Naive thymus-derived CD8-positive, alpha-beta T cell (primary cell): ENCODE measurements around the gene PLVAP. TPM values are rescaled to one million over a fixed set of nuclear protein-coding genes. Genes with fewer than 3 reads are reported as not detected.

Experiments
- ATAC-seq, 2 donors: fragments of 150-1000 bp; cut with Tn5 transposase in 1 of 2; sonication (Bioruptor Pico), chemical (Tn5 transposase) in 1 of 2; 1 replicate in 1 of 2; 2 replicates in 1 of 2; pipeline ENCODE4 v1.10.0; 2021; ENCODE audit warnings: mild to moderate bottlenecking in 2 of 2, moderate library complexity in 2 of 2
- POLR2A ChIA-PET: fragments of 350-600 bp; sonication (Branson Sonifier 250); formaldehyde crosslinking; loops from one replicate; lab custom pipeline; 2021; ENCODE audit warnings: antibody characterized with exemption; lab: Charles Lee
- DNase-seq, 10 donors: peaks; one replicate each; pipeline versions ENCODE4 v3.0.0 to v3.0.0-alpha.2; 2020 to 2022
- H3K27ac Mint-ChIP-seq, 10 donors: one replicate each; pipeline ENCODE4 v1.8.0; 2020 to 2022; ENCODE audit warnings: mild to moderate bottlenecking in 10 of 10, mixed read lengths in 10 of 10, moderate library complexity in 4 of 10, inconsistent platforms in 1 of 10
- H3K27me3 Mint-ChIP-seq, 5 donors: one replicate each; pipeline ENCODE4 v1.8.0; 2021 to 2022; ENCODE audit warnings: mixed read lengths in 5 of 5
- H3K36me3 Mint-ChIP-seq, 3 donors: one replicate each; pipeline ENCODE4 v1.8.0; 2020 to 2022; ENCODE audit warnings: mixed read lengths in 3 of 3, mild to moderate bottlenecking in 2 of 3, inconsistent platforms in 1 of 3
- H3K4me1 Mint-ChIP-seq, 4 donors: one replicate each; pipeline ENCODE4 v1.8.0; 2021 to 2022; ENCODE audit warnings: mixed read lengths in 4 of 4
- H3K4me3 Mint-ChIP-seq, 10 donors: one replicate each; pipeline ENCODE4 v1.8.0; 2020 to 2022; ENCODE audit warnings: mild to moderate bottlenecking in 10 of 10, mixed read lengths in 10 of 10, moderate library complexity in 6 of 10, inconsistent platforms in 1 of 10
- H3K9me3 Mint-ChIP-seq, 9 donors: one replicate each; pipeline ENCODE4 v1.8.0; 2020 to 2022; ENCODE audit warnings: mixed read lengths in 9 of 9, mild to moderate bottlenecking in 3 of 9, inconsistent platforms in 1 of 9, moderate library complexity in 1 of 9
- polyA plus RNA-seq, 3 donors: library from polyadenylated mRNA; unstranded; fragments of 300-500 nt; fragmentation: Illumina TruSeq; gene quantifications; one replicate each; pipeline ENCODE4 v1.2.3, GENCODE V29; 2021
- total RNA-seq, 8 experiments: library from RNA in 2 of 8; stranded (reverse) in 2 of 8; gene quantifications; one replicate each; pipeline ENCODE4 v1.2.3 and lab custom pipeline; 2021 to 2026

PLVAP gene
- total and polyA plus RNA-seq, 5 experiments from 2014 or later = not detected

DNA sequence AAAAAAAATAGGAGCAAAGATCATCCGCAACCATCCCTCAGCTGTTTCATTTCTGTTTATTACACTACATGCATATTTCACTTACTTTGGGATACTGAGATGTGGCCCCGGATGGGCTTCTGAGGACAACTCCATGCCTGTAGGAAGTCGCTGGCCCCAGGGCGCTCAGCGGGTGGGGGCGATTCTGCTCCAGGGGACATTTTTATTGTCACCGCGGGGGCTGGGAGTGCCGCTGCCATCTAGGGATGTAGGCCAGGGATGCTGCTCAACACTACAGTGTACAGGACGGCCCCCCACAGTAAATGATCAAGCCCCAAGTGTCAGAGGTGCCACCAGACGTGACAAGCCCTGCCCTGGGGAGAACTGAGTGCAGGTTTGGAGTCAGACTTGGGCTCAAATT lies 34.7 kb upstream of the PLVAP start:
- Mint-ChIP-seq H3K27me3 (no peaks in the 10 kb centered on the region), H3K9me3 (no peaks in the 10 kb centered on the region), H3K4me1 (peaks cover 8 to 31% (median 21%) of the 10 kb centered on the region in 4 donors), H3K36me3 (peaks cover 0 to 43% (median 8%) of the 10 kb centered on the region in 3 donors), H3K4me3 (no peak overlapping the region), H3K27ac (peak overlapping the region in 1 of 10 donors; percentile 39)
- POLR2A ChIA-PET = interaction anchor here (1.1 kb wide), 1 partner anchor 20 kb away, joined by 3 read pairs; no protein-coding TSS in a partner anchor
- DNase-seq = no peak
- no peak for ATAC-seq

DNA sequence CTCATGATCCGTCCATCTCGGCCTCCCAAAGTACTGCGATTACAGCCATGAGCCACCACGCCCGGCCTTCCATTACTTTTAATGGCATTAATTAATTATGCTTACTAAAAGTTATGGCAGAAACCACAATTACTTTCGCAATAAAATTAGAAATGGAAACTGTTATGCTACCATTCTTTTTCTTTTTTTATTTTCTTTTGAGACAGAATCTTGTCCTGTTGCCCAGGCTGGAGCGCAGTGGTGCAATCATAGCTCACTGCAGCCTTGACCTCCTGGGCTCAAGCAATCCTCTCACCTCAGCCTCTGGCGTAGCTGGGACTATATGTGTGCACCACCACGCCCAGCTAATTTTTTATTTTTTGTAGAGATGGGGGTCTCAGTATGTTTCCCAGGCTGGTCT lies 32.8 kb upstream of the PLVAP start:
- Mint-ChIP-seq H3K27me3 (no peaks in the 10 kb centered on the region), H3K9me3 (no peaks in the 10 kb centered on the region), H3K4me3 (no peak overlapping the region), H3K36me3 (peaks cover 0 to 34% (median 6%) of the 10 kb centered on the region in 3 donors), H3K27ac (no peak overlapping the region), H3K4me1 (peaks cover 11 to 38% (median 31%) of the 10 kb centered on the region in 4 donors)
- DNase-seq (no peak), ATAC-seq (no peak)
- POLR2A ChIA-PET = interaction anchor here (0.6 to 0.7 kb wide), 2 partner anchors 451 to 523 kb away, joined by 3 read pairs; no protein-coding TSS in a partner anchor

DNA sequence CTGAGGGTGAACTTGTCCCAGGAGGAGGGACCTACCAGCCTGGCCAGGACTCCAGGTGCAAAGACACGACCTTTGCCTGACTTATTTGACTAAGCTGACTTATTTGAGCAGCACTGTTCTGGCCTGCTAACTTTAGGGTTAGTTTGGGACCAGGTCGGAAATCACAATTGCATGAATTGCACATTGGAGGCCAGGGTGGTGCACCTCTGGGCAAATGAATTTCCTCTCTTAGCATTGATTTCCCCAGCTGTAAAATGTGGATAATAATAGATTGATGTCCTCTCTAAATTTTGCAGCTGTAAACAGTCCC lies 29.7 kb upstream of the PLVAP start:
- POLR2A ChIA-PET = interaction anchor here (4.5 kb wide), 1 partner anchor 13 kb away, joined by 29 read pairs; the partner anchor contains the start of gene MVB12A
- H3K36me3 Mint-ChIP-seq = peaks cover 0 to 19% (median 4%) of the 10 kb centered on the region in 3 donors
- no peak for ATAC-seq

DNA sequence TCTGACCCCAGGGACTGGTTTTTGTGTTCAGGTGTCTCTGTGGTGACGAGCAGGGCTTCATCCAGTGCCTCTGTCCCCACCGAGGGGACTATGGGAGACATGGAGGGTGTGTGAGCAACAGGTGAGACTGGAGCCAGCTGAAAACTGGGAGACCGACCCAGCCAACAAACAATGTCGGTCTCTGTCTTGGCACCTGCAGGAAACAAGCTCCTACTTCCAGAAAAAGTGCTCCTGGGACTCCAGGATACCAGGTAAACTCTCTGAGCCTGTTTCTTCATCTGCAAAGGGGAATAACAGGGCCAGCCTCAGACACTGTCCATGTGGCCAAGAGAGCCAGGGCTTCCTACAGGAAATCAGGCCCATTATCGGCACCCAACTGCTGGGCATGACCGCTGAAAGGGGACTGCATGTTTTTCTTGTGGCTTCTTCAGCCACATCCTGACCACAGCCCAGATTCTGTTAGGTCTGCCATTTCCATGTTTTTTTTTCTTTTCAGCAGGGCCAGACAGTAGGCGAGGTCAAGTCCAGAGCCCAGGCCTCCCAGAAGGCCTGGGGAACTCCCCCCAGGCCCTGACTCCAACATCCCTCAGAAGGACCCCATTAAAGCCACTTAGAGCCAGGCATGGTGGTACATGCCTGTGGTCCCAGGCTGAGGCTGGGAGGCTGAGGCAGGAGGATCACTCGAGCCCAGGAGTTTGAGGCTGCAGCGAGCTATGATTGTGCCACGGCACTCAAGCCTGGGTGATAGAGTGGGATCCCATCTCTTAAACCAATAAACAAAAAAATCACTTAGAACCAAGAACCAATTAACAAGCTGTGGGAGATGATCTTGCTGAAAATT lies 29.1 kb upstream of the PLVAP start:
- peak overlapping the region; percentile 93 to 97 (median 96) for H3K27ac Mint-ChIP-seq
- H3K9me3 Mint-ChIP-seq = no peaks in the 10 kb centered on the region
- peak overlapping the region; percentile 87 to 99 (median 96) for H3K4me3 Mint-ChIP-seq
- POLR2A ChIA-PET = interaction anchor here (0.7 to 4.5 kb wide), 4 partner anchors 12 to 114 kb away, joined by 5 to 29 read pairs (median 10); partner anchors contain the start of genes CCDC194 and MVB12A
- H3K4me1 Mint-ChIP-seq = peaks cover 20 to 41% (median 38%) of the 10 kb centered on the region in 4 donors
- ATAC-seq (peak in 1 of 2 donors; percentile 26), DNase-seq (no peak)
- no peaks in the 10 kb centered on the region for H3K27me3 Mint-ChIP-seq
- H3K36me3 Mint-ChIP-seq = peaks cover 0 to 19% (median 2%) of the 10 kb centered on the region in 3 donors

More for the DNA sequence above, 29.7 kb upstream of the PLVAP start:
- DNase-seq = no peak
- peak overlapping the region; percentile 87 to 99 (median 96) for H3K4me3 Mint-ChIP-seq
- no peaks in the 10 kb centered on the region for H3K27me3 Mint-ChIP-seq
- H3K27ac Mint-ChIP-seq = peak overlapping the region; percentile 93 to 97 (median 96)
- no peaks in the 10 kb centered on the region for H3K9me3 Mint-ChIP-seq
- H3K4me1 Mint-ChIP-seq = peaks cover 20 to 46% (median 39%) of the 10 kb centered on the region in 4 donors

DNA sequence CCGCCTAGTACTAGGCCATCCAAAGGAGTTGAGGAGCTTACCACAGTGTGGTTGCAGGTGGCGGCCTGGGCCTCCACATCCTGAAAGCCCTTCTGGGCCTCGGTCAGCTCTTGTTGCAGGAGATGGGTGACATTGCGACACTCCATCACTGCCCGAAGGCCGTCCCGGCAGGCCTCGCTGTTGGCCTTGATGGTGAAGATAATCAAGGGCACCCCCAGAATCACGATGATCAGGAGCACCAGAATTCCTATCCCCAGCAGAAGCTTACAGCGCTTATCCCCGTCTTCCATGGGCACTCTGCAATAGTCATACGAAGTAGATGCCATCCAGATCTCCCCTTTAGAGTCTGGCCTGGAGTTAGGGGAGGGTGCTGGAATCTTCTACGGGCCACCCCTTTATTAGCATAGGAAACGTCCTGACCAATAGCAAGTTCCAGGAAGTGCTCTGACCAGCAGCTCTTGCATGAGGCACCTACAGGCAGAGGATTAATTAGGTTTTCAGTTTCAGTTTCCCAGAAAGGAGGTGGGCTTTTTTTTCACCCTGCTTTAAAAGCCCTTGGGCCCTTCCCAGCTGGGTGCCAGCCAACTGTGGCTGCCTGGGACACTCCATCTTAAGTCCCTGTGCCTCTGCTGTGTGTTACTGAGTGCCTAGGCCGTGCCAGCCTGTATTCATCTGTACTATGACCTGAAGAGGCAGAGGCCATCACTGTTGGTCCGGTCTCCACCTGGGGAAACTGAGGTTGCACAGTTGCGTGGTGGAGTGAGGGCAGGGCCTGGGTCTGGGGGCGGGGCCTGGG lies 28.3 kb upstream of the PLVAP start, which contains the start of gene BST2:
TSS of gene BST2 (minus strand) at position 381 of the 796 bp plus-strand sequence. CDS start at position 326, 55 bp downstream.
- ATAC-seq (peak; percentile 80 to 89), DNase-seq (peak in 9 of 10 donors; percentile 27 to 74 (median 54))
- H3K9me3 Mint-ChIP-seq = no peaks in the 10 kb centered on the region
- no peaks in the 10 kb centered on the region for H3K27me3 Mint-ChIP-seq
- peaks cover 20 to 41% (median 38%) of the 10 kb centered on the region in 4 donors for H3K4me1 Mint-ChIP-seq
- H3K27ac Mint-ChIP-seq = peak within 1 kb of the TSS; percentile 93 to 97 (median 96)
- H3K36me3 Mint-ChIP-seq = peaks cover 0 to 23% (median 2%) of the 10 kb centered on the region in 3 donors
- H3K4me3 Mint-ChIP-seq = peak within 1 kb of the TSS; percentile 87 to 99 (median 96)
- POLR2A ChIA-PET = interaction anchor here (0.7 to 4.5 kb wide), 7 partner anchors 8 to 876 kb away, joined by 3 to 29 read pairs (median 5); partner anchors contain the start of genes CCDC194, JUND, MVB12A and USE1

DNA sequence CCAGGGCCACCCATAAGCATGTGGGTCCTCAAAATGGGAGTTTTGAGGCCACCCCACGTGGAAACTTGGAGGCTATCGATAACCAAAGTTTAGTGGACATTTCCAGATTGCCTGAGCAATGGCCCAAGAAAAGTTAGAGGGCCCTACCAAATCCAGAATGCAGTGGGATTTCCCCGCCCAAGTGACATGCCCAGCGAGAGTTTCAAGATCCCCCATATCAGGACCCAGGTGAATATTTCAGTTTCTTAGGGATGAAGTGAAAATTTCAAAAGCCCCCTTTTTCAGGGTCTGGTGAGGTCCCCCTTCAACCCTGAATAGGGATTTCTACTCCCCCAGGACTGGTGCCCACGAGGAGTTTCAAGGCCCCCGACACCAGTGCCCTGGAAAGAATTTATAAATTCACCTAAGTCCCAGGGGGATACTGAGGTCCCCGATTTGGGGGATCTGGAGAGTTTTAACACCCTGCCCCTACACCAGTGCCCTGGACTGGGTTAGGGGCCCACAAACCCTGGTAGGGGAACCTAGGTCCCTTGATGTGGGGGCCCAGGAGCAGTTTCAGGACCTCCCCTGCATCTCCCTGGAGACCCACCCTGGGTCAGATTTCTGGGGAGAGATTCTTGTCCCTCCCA lies 27.6 kb upstream of the PLVAP start:
- POLR2A ChIA-PET = interaction anchor here (0.7 to 4.5 kb wide), 7 partner anchors 8 to 877 kb away, joined by 3 to 29 read pairs (median 3); partner anchors contain the start of genes CCDC194, JUND, MVB12A and USE1

DNA sequence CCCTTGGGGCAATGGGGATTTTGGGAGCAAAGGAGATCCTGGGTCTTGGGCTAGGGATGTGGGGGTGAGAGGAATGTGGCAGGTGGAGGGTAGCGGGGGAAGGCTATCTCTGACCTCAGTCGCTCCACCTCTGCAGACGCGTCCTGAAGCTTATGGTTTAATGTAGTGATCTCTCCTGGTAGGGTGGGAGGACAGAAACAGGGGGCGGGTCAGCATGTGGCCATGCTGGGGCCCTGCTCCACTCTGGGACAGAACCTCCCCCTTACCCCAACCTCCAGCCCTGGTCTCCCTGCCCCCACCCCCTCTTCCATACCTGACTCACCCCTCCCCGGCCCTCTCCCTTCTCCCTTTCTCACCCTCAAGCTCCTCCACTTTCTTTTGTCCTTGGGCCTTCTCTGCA lies 26.9 kb upstream of the PLVAP start:
- DNase-seq = no peak
- Mint-ChIP-seq H3K27ac (peak overlapping the region; percentile 48 to 97 (median 92)), H3K9me3 (no peaks in the 10 kb centered on the region), H3K36me3 (peaks cover 0 to 27% (median 2%) of the 10 kb centered on the region in 3 donors), H3K4me1 (peaks cover 20 to 39% (median 38%) of the 10 kb centered on the region in 4 donors), H3K4me3 (peak overlapping the region; percentile 87 to 99 (median 96)), H3K27me3 (no peaks in the 10 kb centered on the region)
- POLR2A ChIA-PET = interaction anchor here (0.6 to 4.5 kb wide), 4 partner anchors 10 to 89 kb away, joined by 3 to 29 read pairs (median 8); partner anchors contain the start of genes CCDC194 and MVB12A
- ATAC-seq = no peak

More for the DNA sequence above, 27.6 kb upstream of the PLVAP start:
- H3K4me3 Mint-ChIP-seq = peak overlapping the region; percentile 87 to 99 (median 96)
- no peaks in the 10 kb centered on the region for H3K9me3 Mint-ChIP-seq
- H3K36me3 Mint-ChIP-seq = peaks cover 0 to 25% (median 2%) of the 10 kb centered on the region in 3 donors
- ATAC-seq (no peak), DNase-seq (no peak)
- H3K4me1 Mint-ChIP-seq = peaks cover 20 to 40% (median 38%) of the 10 kb centered on the region in 4 donors
- no peaks in the 10 kb centered on the region for H3K27me3 Mint-ChIP-seq
- H3K27ac Mint-ChIP-seq = peak overlapping the region; percentile 93 to 97 (median 96)

DNA sequence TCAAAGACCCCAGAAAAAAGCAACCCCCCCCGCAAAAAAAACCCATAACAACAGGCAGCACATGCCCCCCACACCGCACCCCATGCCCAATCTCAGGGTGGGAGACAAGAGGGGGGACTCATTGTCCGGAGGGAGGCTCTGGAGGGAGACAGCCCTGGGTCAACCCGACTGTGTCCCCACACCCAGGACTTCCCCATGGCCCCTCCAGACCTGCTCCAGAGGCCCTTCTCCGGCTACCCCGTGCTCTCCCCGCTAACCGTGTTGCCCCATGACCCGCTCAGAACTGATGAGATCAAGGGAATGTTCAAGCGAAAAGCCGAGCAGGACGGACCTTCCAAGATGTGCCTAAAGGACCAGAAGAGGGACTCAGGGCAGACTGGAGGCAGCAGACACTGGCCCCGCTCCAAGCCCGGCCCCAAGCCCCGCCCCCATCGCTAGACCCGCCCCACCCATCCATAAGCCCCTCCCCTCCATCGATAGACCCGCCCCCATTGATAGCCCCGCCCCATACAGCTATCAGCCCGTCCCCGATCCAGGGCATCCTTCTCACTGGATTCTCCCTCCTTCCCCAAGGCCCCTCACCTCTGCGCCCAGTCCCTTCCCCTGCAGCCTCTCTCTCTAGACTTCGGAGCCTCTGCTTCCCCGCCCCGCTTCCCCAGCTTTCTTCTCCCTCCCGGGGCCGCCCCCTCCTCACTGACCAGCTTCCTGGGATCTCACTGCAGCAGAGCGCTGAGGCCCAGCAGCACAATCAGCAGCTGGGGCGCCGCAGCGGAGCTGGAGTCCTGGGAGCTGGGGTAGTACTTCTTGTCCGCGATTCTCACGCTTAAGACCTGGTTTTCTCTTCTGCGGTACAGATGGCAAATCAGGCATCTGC lies 26.1 kb upstream of the PLVAP start:
- Mint-ChIP-seq H3K4me1 (peaks cover 20 to 39% (median 37%) of the 10 kb centered on the region in 4 donors), H3K9me3 (no peaks in the 10 kb centered on the region), H3K4me3 (peak overlapping the region; percentile 87 to 99 (median 96)), H3K36me3 (peaks cover 0 to 27% (median 2%) of the 10 kb centered on the region in 3 donors), H3K27ac (peak overlapping the region in 9 of 10 donors; percentile 28 to 97 (median 84)), H3K27me3 (no peaks in the 10 kb centered on the region)
- ATAC-seq (peak; percentile 9 to 40), DNase-seq (peak in 6 of 10 donors; percentile 23 to 55 (median 32))
- POLR2A ChIA-PET = interaction anchor here (0.6 to 1.2 kb wide), 2 partner anchors 12 to 57 kb away, joined by 3 to 4 read pairs; no protein-coding TSS in a partner anchor

DNA sequence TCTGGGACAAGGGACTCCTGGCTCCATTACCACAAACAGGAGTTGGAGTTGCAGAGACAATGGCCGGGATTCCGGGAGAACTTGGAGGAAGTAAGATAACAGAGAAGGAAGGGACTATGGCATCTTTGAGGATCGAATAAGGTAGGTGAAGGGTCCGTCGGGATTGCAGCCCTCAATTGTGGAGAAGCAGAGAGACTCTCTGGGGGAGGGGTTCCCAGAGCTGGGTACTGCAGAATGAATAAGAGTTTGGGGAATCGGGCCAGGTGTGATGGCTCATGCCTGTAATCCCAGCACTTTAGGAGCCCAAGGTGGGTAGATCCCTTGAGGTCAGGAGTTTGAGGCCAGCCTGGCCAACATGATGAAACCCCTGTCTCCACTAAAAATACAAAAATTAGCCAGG lies 24.5 kb upstream of the PLVAP start:
- POLR2A ChIA-PET = no interaction called here
- Mint-ChIP-seq H3K36me3 (peaks cover 0 to 27% (median 2%) of the 10 kb centered on the region in 3 donors), H3K9me3 (no peaks in the 10 kb centered on the region), H3K27ac (peak overlapping the region in 6 of 10 donors; percentile 25 to 74 (median 50)), H3K4me1 (peaks cover 12 to 30% (median 23%) of the 10 kb centered on the region in 4 donors), H3K27me3 (no peaks in the 10 kb centered on the region), H3K4me3 (peak overlapping the region in 1 of 10 donors; percentile 24)
- DNase-seq = no peak
- ATAC-seq = no peak

DNA sequence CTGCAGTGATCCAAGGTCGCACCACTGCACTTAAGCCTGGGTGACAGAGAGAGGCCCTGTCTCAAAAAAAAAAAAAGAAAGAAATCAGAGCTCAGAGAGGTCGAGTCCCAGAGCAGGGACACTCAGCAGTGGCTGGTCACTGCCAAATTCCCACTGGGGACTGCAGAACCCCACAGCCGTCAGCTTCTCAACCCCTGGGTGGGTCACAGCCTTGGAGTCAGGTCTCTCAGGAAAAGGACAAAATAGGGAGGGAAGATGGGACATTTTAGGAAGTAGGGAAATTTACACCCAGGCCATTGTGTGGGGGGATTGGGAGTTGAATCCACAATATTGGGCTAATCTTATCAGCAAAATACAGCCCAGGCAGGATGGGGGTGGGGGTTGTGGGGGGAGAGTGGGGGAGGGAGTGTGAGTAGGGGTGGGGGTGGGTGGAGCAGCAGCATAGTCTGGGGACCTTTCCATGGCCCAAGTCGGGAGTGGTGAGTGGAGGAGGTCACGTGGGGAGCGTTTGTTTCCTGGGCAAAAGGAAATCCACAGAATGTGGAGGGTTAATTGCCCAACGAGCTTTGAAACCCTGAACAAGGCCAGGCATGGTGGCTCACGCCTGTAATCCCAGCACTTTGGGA lies 21.9 kb upstream of the PLVAP start:
- DNase-seq (no peak), ATAC-seq (no peak)
- Mint-ChIP-seq H3K27me3 (no peaks in the 10 kb centered on the region), H3K9me3 (no peaks in the 10 kb centered on the region), H3K36me3 (peaks cover 0 to 27% (median 2%) of the 10 kb centered on the region in 3 donors), H3K27ac (peak overlapping the region in 1 of 10 donors; percentile 44), H3K4me3 (no peak overlapping the region), H3K4me1 (peaks cover 9 to 19% (median 18%) of the 10 kb centered on the region in 4 donors)
- POLR2A ChIA-PET = interaction anchor here (0.6 kb wide), 1 partner anchor 9 kb away, joined by 3 read pairs; no protein-coding TSS in a partner anchor
